SK-N-MC (cell line): ENCODE data around the gene DUSP5.
A peak's percentile ranks its signal among the peaks of the same experiment; 100 is the strongest.

Source experiments
- DNase-seq: peaks from one replicate; pipeline ENCODE4 v3.0.0-alpha.2; 2011; ENCODE audit warnings: low read depth, low spot score
- H3K27ac ChIP-seq: fragments of 200-600 bp; sonication (generic); 2 replicates; pipeline ENCODE4 v1.5.1; 2016; ENCODE audit warnings: mixed run types
- H3K36me3 ChIP-seq: fragments of 200-600 bp; sonication (generic); 2 replicates; pipeline ENCODE4 v1.6.1; 2017; ENCODE audit warnings: antibody characterized with exemption, low read length, mixed read lengths; ENCODE audit not compliant: insufficient read depth
- H3K4me3 ChIP-seq: fragments of 200-600 bp; sonication (generic); 2 replicates; pipeline ENCODE4 v1.5.1; 2016
- H3K9ac ChIP-seq: fragments of 200-600 bp; sonication (generic); 2 replicates; pipeline ENCODE4 v1.8.0; 2017; ENCODE audit warnings: mixed run types, mixed read lengths; ENCODE audit not compliant: insufficient read length
- H3K9me3 ChIP-seq: fragments of 200-600 bp; sonication (generic); 2 replicates; pipeline ENCODE4 v1.6.1; 2017; ENCODE audit warnings: low read depth, mild to moderate bottlenecking, antibody characterized with exemption, low read length, moderate library complexity, mixed read lengths
- EZH2 ChIP-seq: fragments of 200-600 bp; sonication (generic); IDR thresholded peaks from one replicate; pipeline ENCODE4 v1.6.1; 2017; ENCODE audit warnings: antibody characterized with exemption
- FOXP2 ChIP-seq: optimal IDR thresholded peaks from 2 replicates; pipeline ENCODE3; 2011; ENCODE audit warnings: mild to moderate bottlenecking, moderate library complexity; ENCODE audit not compliant: insufficient read depth; ENCODE audit errors: extremely low read length, control extremely low read depth
- POLR2AphosphoS5 ChIP-seq: IDR thresholded peaks from 2 replicates; pipeline ENCODE4 v1.6.1; 2012; ENCODE audit warnings: mild to moderate bottlenecking, low read depth, low read length, borderline replicate concordance

The DUSP5 gene

DNA sequence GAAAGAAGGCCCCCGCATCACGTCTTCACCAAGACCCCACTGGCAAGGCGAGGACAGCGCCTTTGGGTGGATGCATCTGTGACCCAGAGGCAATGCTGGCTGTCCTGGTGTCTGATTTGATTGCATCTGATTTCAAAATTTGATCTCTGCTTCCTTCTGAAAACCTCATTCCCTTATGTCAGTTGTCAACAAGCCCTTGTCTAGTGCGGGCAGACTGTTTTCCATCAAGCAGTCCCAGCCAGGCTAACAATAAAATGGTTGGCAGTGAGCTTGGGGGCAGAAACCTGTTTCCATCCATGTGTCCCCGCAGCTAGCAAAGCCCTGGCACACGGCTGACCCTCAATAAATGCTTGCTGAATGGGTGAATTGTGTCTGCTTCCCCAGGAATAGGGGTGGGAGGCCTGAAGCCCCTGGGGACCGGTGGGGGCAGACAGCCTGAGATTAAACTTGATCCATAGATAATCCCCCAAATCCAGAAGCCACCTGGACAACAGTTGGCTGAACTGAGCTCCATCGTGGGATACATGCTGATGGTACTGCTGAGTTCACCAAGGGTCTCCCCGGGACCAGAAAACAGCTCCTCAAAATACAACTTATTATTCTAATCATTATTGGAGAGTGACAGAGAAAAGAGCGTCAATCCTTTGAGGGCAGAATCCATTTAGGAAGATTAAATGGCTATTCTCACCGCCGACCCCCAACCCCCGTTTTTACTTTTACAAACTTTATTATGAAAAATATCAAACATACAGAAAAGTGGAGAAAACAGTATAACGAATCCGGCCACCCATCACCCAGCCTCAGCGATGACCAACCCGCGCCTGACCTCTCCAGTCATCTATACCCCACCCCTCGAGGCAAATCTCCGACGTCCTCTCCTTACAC lies 912 bp upstream of the DUSP5 start:
- H3K27ac ChIP-seq = no peak overlapping the region
- H3K36me3 ChIP-seq = no peaks in the 10 kb centered on the region
- no peaks in the 10 kb centered on the region for H3K9me3 ChIP-seq
- H3K9ac ChIP-seq = peak overlapping the region; percentile 65
- DNase-seq = no peak
- peak overlapping the region; percentile 79 for H3K4me3 ChIP-seq
- TF ChIP-seq EZH2 = no peak
- no peak for TF ChIP-seq FOXP2
- no peak for TF ChIP-seq POLR2AphosphoS5

DNA sequence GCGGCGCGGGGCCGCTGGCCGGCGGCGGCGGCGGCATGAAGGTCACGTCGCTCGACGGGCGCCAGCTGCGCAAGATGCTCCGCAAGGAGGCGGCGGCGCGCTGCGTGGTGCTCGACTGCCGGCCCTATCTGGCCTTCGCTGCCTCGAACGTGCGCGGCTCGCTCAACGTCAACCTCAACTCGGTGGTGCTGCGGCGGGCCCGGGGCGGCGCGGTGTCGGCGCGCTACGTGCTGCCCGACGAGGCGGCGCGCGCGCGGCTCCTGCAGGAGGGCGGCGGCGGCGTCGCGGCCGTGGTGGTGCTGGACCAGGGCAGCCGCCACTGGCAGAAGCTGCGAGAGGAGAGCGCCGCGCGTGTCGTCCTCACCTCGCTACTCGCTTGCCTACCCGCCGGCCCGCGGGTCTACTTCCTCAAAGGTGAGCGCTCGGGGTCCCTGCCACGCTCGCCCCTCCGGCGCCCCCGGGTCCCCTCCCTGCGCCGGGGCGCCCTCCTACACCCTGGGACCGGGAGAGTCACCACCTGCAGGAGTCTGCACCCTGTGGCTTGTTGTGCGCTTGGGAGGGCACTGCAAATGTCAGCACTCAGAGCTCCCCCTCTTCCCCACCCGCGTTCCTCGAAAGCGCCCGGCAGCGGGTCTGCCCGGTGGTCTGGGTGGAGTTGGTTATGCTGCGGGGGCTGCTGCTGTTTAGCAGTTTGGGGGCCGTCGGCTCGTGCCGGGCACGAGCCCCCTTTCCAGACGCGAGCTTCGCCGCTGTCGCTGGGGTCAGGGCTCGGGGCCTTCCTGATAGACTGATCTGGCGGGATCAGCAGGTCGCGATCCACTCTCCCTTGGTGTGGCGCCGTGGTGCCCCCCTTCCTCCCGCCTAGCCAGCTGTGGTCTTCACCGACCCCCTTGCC lies 627 bp downstream of the DUSP5 start:
- peak overlapping the region; percentile 79 for H3K4me3 ChIP-seq
- no peaks in the 10 kb centered on the region for H3K36me3 ChIP-seq
- H3K9ac ChIP-seq = no peak overlapping the region
- no peak overlapping the region for H3K27ac ChIP-seq
- no peak for DNase-seq
- H3K9me3 ChIP-seq = no peaks in the 10 kb centered on the region
- TF ChIP-seq EZH2 (no peak), POLR2AphosphoS5 (no peak), FOXP2 (no peak)

GRCh38 chr10:110498982-110499795 lies 1.5 kb downstream of the DUSP5 start:
- peak; percentile 61 for DNase-seq
- H3K27ac ChIP-seq = no peak overlapping the region
- H3K9ac ChIP-seq = no peak overlapping the region
- no peaks in the 10 kb centered on the region for H3K9me3 ChIP-seq
- TF ChIP-seq EZH2 (no peak), FOXP2 (no peak), POLR2AphosphoS5 (no peak)
- H3K4me3 ChIP-seq = peak overlapping the region; percentile 79
- no peaks in the 10 kb centered on the region for H3K36me3 ChIP-seq

DNA sequence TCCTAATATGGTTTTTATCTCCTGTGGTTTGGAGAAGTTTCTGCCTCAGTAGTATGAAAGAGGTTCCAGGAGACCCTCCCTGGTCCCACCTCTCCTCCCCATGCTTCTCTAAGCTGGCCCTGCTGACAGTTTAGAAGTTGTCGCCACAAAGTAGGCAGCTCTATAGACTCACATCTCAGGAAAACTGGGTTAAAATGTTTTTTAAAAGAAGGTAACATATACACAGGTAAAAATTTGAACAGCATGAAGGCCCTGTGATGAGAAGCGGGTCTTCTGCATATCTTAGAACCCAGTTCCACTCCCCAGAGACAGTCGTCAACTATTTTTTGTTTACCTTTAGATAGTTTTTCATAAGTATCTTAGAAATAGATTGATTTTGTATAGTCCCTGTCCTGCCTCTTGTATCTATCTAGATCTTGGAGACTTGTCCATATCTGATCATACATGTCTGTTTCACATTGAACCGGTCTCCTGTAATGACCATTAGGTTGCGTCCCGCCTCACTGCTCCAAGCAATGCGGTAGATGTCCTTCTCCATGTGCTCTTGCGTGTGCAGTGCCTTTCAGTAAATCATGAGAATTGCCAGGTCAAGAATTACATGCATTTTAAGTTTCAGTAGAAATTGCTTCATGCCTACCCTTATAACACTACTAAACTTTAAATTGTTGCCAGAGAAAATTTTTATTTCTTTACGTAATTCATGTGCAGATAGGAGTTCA lies 2.2 kb downstream of the DUSP5 start:
- H3K36me3 ChIP-seq = no peaks in the 10 kb centered on the region
- H3K9me3 ChIP-seq = no peaks in the 10 kb centered on the region
- no peak for TF ChIP-seq FOXP2
- TF ChIP-seq POLR2AphosphoS5 = no peak
- no peak for TF ChIP-seq EZH2
- H3K4me3 ChIP-seq = peak overlapping the region; percentile 79
- no peak overlapping the region for H3K9ac ChIP-seq
- H3K27ac ChIP-seq = no peak overlapping the region
- no peak for DNase-seq

GRCh38 chr10:110500515-110500905 lies 2.8 kb downstream of the DUSP5 start:
- H3K9ac ChIP-seq = no peak overlapping the region
- no peak overlapping the region for H3K4me3 ChIP-seq
- no peak for DNase-seq
- no peak overlapping the region for H3K27ac ChIP-seq
- TF ChIP-seq EZH2 (no peak), FOXP2 (no peak), POLR2AphosphoS5 (no peak)
- no peaks in the 10 kb centered on the region for H3K36me3 ChIP-seq
- H3K9me3 ChIP-seq = no peaks in the 10 kb centered on the region

DNA sequence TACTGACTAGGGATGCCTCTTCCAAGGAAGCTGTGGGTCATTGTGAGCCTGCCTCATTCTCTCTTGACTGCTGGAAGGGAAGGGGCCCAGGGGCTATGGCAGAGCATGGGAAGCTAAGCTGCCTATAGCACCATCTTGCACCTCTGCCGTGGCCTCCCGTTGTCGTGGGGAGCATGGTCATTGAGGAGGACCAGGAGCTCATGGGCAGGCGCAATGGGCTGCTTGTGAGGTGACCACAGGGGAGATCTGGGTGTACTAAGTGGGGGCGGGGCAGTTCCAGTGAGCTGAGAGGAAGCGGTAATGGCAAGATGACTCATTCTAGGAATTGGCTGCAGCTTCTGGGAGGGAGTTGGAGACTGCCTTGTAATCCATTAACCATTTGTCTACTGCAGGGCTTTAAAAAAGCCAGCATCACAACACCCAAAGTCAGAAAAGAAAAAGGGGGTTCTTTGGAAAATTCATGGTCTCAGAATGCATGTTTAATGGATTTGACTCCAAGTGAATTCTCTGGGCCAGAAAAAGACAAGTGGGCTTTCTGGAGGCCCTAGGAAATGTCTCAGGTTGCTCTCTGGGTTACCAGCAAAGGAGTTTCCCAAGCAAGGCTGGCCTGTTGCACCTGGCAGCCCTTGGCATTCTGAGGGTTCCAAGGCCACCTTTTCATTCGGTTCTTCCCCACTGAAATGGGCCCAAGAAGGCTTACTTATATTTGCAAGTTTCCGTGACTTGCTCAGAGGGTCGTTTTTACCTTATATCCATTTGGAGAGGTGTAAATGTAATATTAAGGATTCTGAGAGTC lies 3.6 kb downstream of the DUSP5 start:
- Histone ChIP-seq H3K9me3 (no peaks in the 10 kb centered on the region), H3K36me3 (no peaks in the 10 kb centered on the region), H3K27ac (no peak overlapping the region), H3K4me3 (no peak overlapping the region), H3K9ac (no peak overlapping the region)
- no peak for DNase-seq
- TF ChIP-seq POLR2AphosphoS5 = no peak
- no peak for TF ChIP-seq EZH2
- TF ChIP-seq FOXP2 = no peak

DNA sequence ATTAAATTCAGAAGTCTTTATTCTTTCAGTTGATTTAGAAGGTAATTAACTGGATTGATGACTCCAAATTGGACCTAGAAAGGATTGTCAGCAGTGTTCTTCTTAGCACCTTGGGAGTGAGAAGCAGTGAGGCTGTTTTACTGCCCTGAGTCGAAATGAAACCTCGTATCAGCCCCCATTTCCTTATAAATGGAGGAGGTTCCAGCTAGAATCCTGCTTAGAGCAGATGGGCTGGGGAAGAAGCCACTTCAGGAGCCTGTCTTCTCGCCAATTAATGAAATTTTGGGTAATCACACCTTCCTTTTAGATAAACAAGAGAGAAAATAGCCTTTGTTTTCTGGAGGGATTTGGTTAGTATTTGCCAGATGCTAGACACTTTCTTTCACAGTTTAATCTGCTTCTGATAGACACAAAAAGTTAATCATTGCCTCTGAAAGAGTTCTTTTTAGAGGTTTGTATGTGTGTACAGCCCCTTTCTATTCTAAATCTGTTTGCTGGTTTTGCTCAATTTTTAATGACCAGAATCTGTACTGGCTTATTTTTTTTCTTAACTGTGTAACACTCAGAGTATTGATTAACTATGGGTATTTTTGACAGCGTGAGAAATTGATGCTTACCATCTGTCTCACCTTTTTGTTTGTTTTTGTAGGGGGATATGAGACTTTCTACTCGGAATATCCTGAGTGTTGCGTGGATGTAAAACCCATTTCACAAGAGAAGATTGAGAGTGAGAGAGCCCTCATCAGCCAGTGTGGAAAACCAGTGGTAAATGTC lies 4.6 kb downstream of the DUSP5 start:
- no peaks in the 10 kb centered on the region for H3K36me3 ChIP-seq
- H3K9me3 ChIP-seq = no peaks in the 10 kb centered on the region
- no peak overlapping the region for H3K4me3 ChIP-seq
- no peak overlapping the region for H3K9ac ChIP-seq
- TF ChIP-seq POLR2AphosphoS5 (no peak), EZH2 (no peak), FOXP2 (no peak)
- DNase-seq = no peak
- H3K27ac ChIP-seq = no peak overlapping the region
